HEK293 (cell line): Measurements from ENCODE around the gene KLLN.

Source experiments
- ATF2 ChIP-seq: fragments of 450-650 bp; formaldehyde crosslinking; IDR thresholded peaks from 2 replicates; pipeline ENCODE4 v1.5.1; 2016; ENCODE audit warnings: missing biosample characterization, missing genetic modification characterization, low read depth
- HOXA7 ChIP-seq: sonication (generic); formaldehyde crosslinking; IDR thresholded peaks from 2 replicates; pipeline ENCODE4 v1.8.1; 2022; ENCODE audit warnings: missing genetic modification reagents, borderline replicate concordance
- HOXD13 ChIP-seq: sonication (generic); formaldehyde crosslinking; IDR thresholded peaks from 2 replicates; pipeline ENCODE4 v1.8.0; 2022; ENCODE audit warnings: missing genetic modification reagents, borderline replicate concordance
- PATZ1 ChIP-seq: fragments of 450-650 bp; formaldehyde crosslinking; IDR thresholded peaks from 2 replicates; pipeline ENCODE4 v1.5.1; 2016; ENCODE audit warnings: missing biosample characterization, missing genetic modification characterization
- RBAK ChIP-seq: fragments of 450-650 bp; formaldehyde crosslinking; IDR thresholded peaks from 2 replicates; pipeline ENCODE4 v1.5.1; 2016; ENCODE audit warnings: missing biosample characterization, missing genetic modification characterization
- SCRT2 ChIP-seq: fragments of 450-650 bp; formaldehyde crosslinking; IDR thresholded peaks from 2 replicates; pipeline ENCODE4 v1.5.1; 2016; ENCODE audit warnings: missing biosample characterization, missing genetic modification characterization
- TRIM28 ChIP-seq: IDR thresholded peaks from 2 replicates; pipeline ENCODE4 v1.6.1; 2011; ENCODE audit warnings: low read length, control low read depth, borderline replicate concordance
- ZBTB26 ChIP-seq: fragments of 450-650 bp; formaldehyde crosslinking; optimal IDR thresholded peaks from 2 replicates; pipeline ENCODE3; 2016; ENCODE audit warnings: missing biosample characterization, mild to moderate bottlenecking, missing genetic modification characterization
- ZBTB49 ChIP-seq: fragments of 450-650 bp; formaldehyde crosslinking; IDR thresholded peaks from 2 replicates; pipeline ENCODE4 v1.5.1; 2016; ENCODE audit warnings: missing biosample characterization, missing genetic modification characterization, low read depth
- ZFHX2 ChIP-seq: fragments of 450-650 bp; formaldehyde crosslinking; conservative IDR thresholded peaks from 2 replicates; pipeline ENCODE4 v1.5.1; 2016; ENCODE audit warnings: missing biosample characterization, missing genetic modification characterization
- ZNF112 ChIP-seq: fragments of 450-650 bp; formaldehyde crosslinking; IDR thresholded peaks from 2 replicates; pipeline ENCODE4 v1.5.0; 2017; ENCODE audit warnings: missing biosample characterization, missing genetic modification characterization
- ZNF155 ChIP-seq: fragments of 450-650 bp; formaldehyde crosslinking; IDR thresholded peaks from 2 replicates; pipeline ENCODE4 v1.5.1; 2016; ENCODE audit warnings: missing biosample characterization, missing genetic modification characterization
- ZNF2 ChIP-seq: fragments of 450-650 bp; formaldehyde crosslinking; IDR thresholded peaks from 2 replicates; pipeline ENCODE4 v1.5.1; 2016; ENCODE audit warnings: missing biosample characterization, missing genetic modification characterization
- ZNF280C ChIP-seq: fragments of 450-650 bp; formaldehyde crosslinking; IDR thresholded peaks from 2 replicates; pipeline ENCODE4 v1.5.1; 2016; ENCODE audit warnings: missing biosample characterization, missing genetic modification characterization
- ZNF302 ChIP-seq: fragments of 450-650 bp; formaldehyde crosslinking; IDR thresholded peaks from 2 replicates; pipeline ENCODE4 v1.5.1; 2016; ENCODE audit warnings: missing biosample characterization, missing genetic modification characterization, low read depth
- ZNF335 ChIP-seq: fragments of 450-650 bp; formaldehyde crosslinking; conservative IDR thresholded peaks from 2 replicates; pipeline ENCODE4 v1.5.1; 2016; ENCODE audit warnings: missing biosample characterization, missing genetic modification characterization
- ZNF398 ChIP-seq: fragments of 450-650 bp; formaldehyde crosslinking; IDR thresholded peaks from 2 replicates; pipeline ENCODE4 v1.5.1; 2017; ENCODE audit warnings: missing biosample characterization, missing genetic modification characterization
- ZNF423 ChIP-seq: fragments of 450-650 bp; formaldehyde crosslinking; IDR thresholded peaks from 2 replicates; pipeline ENCODE4 v1.5.1; 2016; ENCODE audit warnings: missing biosample characterization, missing genetic modification characterization
- ZNF449 ChIP-seq: fragments of 450-650 bp; formaldehyde crosslinking; IDR thresholded peaks from 2 replicates; pipeline ENCODE4 v1.5.1; 2017; ENCODE audit warnings: missing biosample characterization, mild to moderate bottlenecking, missing genetic modification characterization, moderate library complexity
- ZNF555 ChIP-seq: fragments of 450-650 bp; formaldehyde crosslinking; conservative IDR thresholded peaks from 2 replicates; pipeline ENCODE4 v1.5.1; 2017; ENCODE audit warnings: missing biosample characterization, mild to moderate bottlenecking, missing genetic modification characterization, inconsistent platforms
- ZNF624 ChIP-seq: fragments of 450-650 bp; formaldehyde crosslinking; IDR thresholded peaks from 2 replicates; pipeline ENCODE4 v1.5.1; 2017; ENCODE audit warnings: missing biosample characterization, missing genetic modification characterization
- ZNF626 ChIP-seq: fragments of 450-650 bp; sonication (Bioruptor Pico); formaldehyde crosslinking; IDR thresholded peaks from 2 replicates; pipeline ENCODE4 v1.5.1; 2018; ENCODE audit warnings: missing biosample characterization, missing genetic modification characterization, inconsistent platforms
- ZNF704 ChIP-seq: fragments of 450-650 bp; formaldehyde crosslinking; IDR thresholded peaks from 2 replicates; pipeline ENCODE4 v1.5.1; 2016; ENCODE audit warnings: missing biosample characterization, missing genetic modification characterization
- ZNF707 ChIP-seq: fragments of 450-650 bp; formaldehyde crosslinking; IDR thresholded peaks from 2 replicates; pipeline ENCODE4 v1.5.1; 2016; ENCODE audit warnings: missing biosample characterization, missing genetic modification characterization
- ZNF837 ChIP-seq: fragments of 450-650 bp; formaldehyde crosslinking; IDR thresholded peaks from 2 replicates; pipeline ENCODE4 v1.5.1; 2016; ENCODE audit warnings: missing biosample characterization, missing genetic modification characterization

KLLN gene

GRCh38 chr10:87861953-87862678 is 1.2 kb downstream of the KLLN start (continued):
- no peak for TF ChIP-seq HOXA7 (CRISPR knock-in tag)
- no peak for TF ChIP-seq ZNF302 (tag by site-specific recombination)
- no peak for TF ChIP-seq ZNF155 (tag by site-specific recombination)
- TF ChIP-seq ZFHX2 (tag by site-specific recombination): peak; percentile 85
- TF ChIP-seq ZNF704 (tag by site-specific recombination): no peak
- no peak for TF ChIP-seq ATF2 (tag by site-specific recombination)
- TF ChIP-seq ZNF280C (tag by site-specific recombination): no peak
- TF ChIP-seq ZNF2 (tag by site-specific recombination): peak; percentile 83
- no peak for TF ChIP-seq ZNF707 (tag by site-specific recombination)
- TF ChIP-seq TRIM28: no peak
- TF ChIP-seq ZNF624 (tag by site-specific recombination): no peak
- no peak for TF ChIP-seq ZNF837 (tag by site-specific recombination)
- TF ChIP-seq HOXD13 (CRISPR knock-in tag): no peak
- no peak for TF ChIP-seq SCRT2
- no peak for TF ChIP-seq ZNF626 (tag by site-specific recombination)
- TF ChIP-seq ZNF423: 0 out of 2 replicates have a peak, but pooled peaks have one; percentile 11
- TF ChIP-seq PATZ1 (tag by site-specific recombination): peak; percentile 71
- no peak for TF ChIP-seq ZNF112 (tag by site-specific recombination)
- no peak; the same call in 1 of the 2 replicates for TF ChIP-seq ZNF335
- no peak for TF ChIP-seq RBAK (tag by site-specific recombination)
- TF ChIP-seq ZBTB26 (tag by site-specific recombination): peak; percentile 95
- no peak for TF ChIP-seq ZBTB49 (tag by site-specific recombination)
- no peak for TF ChIP-seq ZNF555 (tag by site-specific recombination)
- 0 out of 2 replicates have a peak, but pooled peaks have one; percentile 25 for TF ChIP-seq ZNF398
- TF ChIP-seq ZNF449 (tag by site-specific recombination): peak; percentile 14; the same call in 1 of the 2 replicates
